HG02610 (cell line): ENCODE data around the gene VSIG10L2.
"Not testable (repeated sequence)": the region's sequence is repeated elsewhere in the genome, so short reads cannot be mapped to it uniquely, and the experiment has no call there.

ENCODE experiments used
- ATAC-seq: cut with Tn5 transposase; IDR thresholded peaks from one replicate; pipeline ENCODE4 v1.9.1; 2021; ENCODE audit warnings: mild to moderate bottlenecking, moderate library complexity; ENCODE audit not compliant: unreplicated experiment

The VSIG10L2 gene

GRCh38 chr11:125945797-125946520 lies at the start of gene VSIG10L2:
Gene VSIG10L2 (plus strand): TSS chr11:125946044. CDS start chr11:125946056, 12 bp downstream.
- no peak for ATAC-seq

GRCh38 chr11:125901872-125902271 lies 44.0 kb upstream of the VSIG10L2 start:
- no peak for ATAC-seq

GRCh38 chr11:125902277-125902926 lies 43.4 kb upstream of the VSIG10L2 start:
- no peak for ATAC-seq

GRCh38 chr11:125902927-125903710 lies 42.7 kb upstream of the VSIG10L2 start, which contains the start of gene PUS3:
Gene PUS3 (minus strand): TSS chr11:125903206. CDS start chr11:125896284, 6,922 bp downstream.
- ATAC-seq, result peak; percentile 94

- no peak for ATAC-seq
Observed at GRCh38 chr11:125903711-125904659, 41.9 kb upstream of the VSIG10L2 start, which contains the start of gene DDX25. Gene DDX25 (plus strand): TSS chr11:125904508. CDS start chr11:125904518, 10 bp downstream.

- ATAC-seq, result no peak
Observed at GRCh38 chr11:125904678-125905077, 41.2 kb upstream of the VSIG10L2 start.

GRCh38 chr11:125910226-125910849 lies 35.5 kb upstream of the VSIG10L2 start:
- ATAC-seq, result no peak

GRCh38 chr11:125914601-125915000 lies 31.2 kb upstream of the VSIG10L2 start:
- ATAC-seq, result not testable (repeated sequence)

- no peak for ATAC-seq
Observed at GRCh38 chr11:125916683-125917347, 29.0 kb upstream of the VSIG10L2 start.

- ATAC-seq, result no peak
Observed at GRCh38 chr11:125918140-125918840, 27.6 kb upstream of the VSIG10L2 start.

- ATAC-seq, result no peak
Observed at GRCh38 chr11:125921042-125921441, 24.8 kb upstream of the VSIG10L2 start.

GRCh38 chr11:125922156-125922555 lies 23.7 kb upstream of the VSIG10L2 start:
- ATAC-seq, result no peak

- ATAC-seq, result peak; percentile 64
Observed at GRCh38 chr11:125923012-125923579, 22.7 kb upstream of the VSIG10L2 start.

GRCh38 chr11:125923633-125924032 lies 22.2 kb upstream of the VSIG10L2 start:
- no peak for ATAC-seq

GRCh38 chr11:125924384-125925007 lies 21.3 kb upstream of the VSIG10L2 start:
- ATAC-seq, result no peak

GRCh38 chr11:125925247-125925740 lies 20.6 kb upstream of the VSIG10L2 start:
- ATAC-seq, result no peak

- no peak for ATAC-seq
Observed at GRCh38 chr11:125925804-125926203, 20.0 kb upstream of the VSIG10L2 start.

- no peak for ATAC-seq
Observed at GRCh38 chr11:125926682-125927081, 19.2 kb upstream of the VSIG10L2 start.
